HepG2 (cell line): ENCODE data around the gene ENTPD6.

ENCODE experiments used
- ETV6 ChIP-seq: sonication (generic); formaldehyde crosslinking; conservative IDR thresholded peaks from 2 replicates; pipeline ENCODE4 v1.4.0; 2020; ENCODE audit warnings: missing genetic modification reagents
- EZH2 ChIP-seq: conservative IDR thresholded peaks from 2 replicates; pipeline ENCODE4 v1.6.1; 2012; ENCODE audit warnings: mild to moderate bottlenecking, low read depth, low read length, moderate library complexity
- GABPA ChIP-seq, 2 experiments: IDR thresholded peaks; 2 replicates each; pipeline ENCODE4 v1.6.1; 2011 to 2016; ENCODE audit warnings: low read depth in 2 of 2, low read length in 1 of 2, missing biosample characterization in 1 of 2, missing genetic modification characterization in 1 of 2
- RORA ChIP-seq: sonication (generic); formaldehyde crosslinking; IDR thresholded peaks from 2 replicates; pipeline ENCODE4 v1.5.0; 2020; ENCODE audit warnings: mild to moderate bottlenecking, missing genetic modification reagents, moderate library complexity
- TARDBP ChIP-seq: sonication (generic); formaldehyde crosslinking; IDR thresholded peaks from 2 replicates; pipeline ENCODE4 v1.8.0; 2022; ENCODE audit warnings: mild to moderate bottlenecking, missing genetic modification reagents
- ZBTB20 ChIP-seq: sonication (generic); formaldehyde crosslinking; IDR thresholded peaks from 2 replicates; pipeline ENCODE4 v1.8.1; 2023; ENCODE audit warnings: missing genetic modification reagents, low read depth, mild to moderate bottlenecking, borderline replicate concordance
- ZNF343 ChIP-seq: sonication (generic); formaldehyde crosslinking; IDR thresholded peaks from 2 replicates; pipeline ENCODE4 v1.4.0; 2020; ENCODE audit warnings: mild to moderate bottlenecking, missing genetic modification reagents
- ZNF619 ChIP-seq: sonication (generic); formaldehyde crosslinking; IDR thresholded peaks from 2 replicates; pipeline ENCODE4 v1.4.0; 2020; ENCODE audit warnings: mild to moderate bottlenecking, missing genetic modification reagents
- ZNF746 ChIP-seq: sonication (generic); formaldehyde crosslinking; IDR thresholded peaks from 2 replicates; pipeline ENCODE4 v1.8.0; 2022; ENCODE audit warnings: mild to moderate bottlenecking, missing genetic modification reagents
- TF ChIP-seq, protein P1 (sequence below): sonication (generic); formaldehyde crosslinking; IDR thresholded peaks from 2 replicates; pipeline ENCODE4 v1.4.0; 2020; ENCODE audit warnings: missing genetic modification reagents
- TF ChIP-seq, protein P2 (sequence below): sonication (generic); formaldehyde crosslinking; IDR thresholded peaks from 2 replicates; pipeline ENCODE4 v1.4.0; 2020; ENCODE audit warnings: missing genetic modification reagents
- TF ChIP-seq, protein P3 (sequence below): sonication (generic); formaldehyde crosslinking; IDR thresholded peaks from 2 replicates; pipeline ENCODE4 v1.4.0; 2020; ENCODE audit warnings: mild to moderate bottlenecking, low read depth, missing genetic modification reagents
- TF ChIP-seq, protein P4 (sequence below): sonication (generic); formaldehyde crosslinking; IDR thresholded peaks from 2 replicates; pipeline ENCODE4 v1.5.0; 2020; ENCODE audit warnings: mild to moderate bottlenecking, missing genetic modification reagents, moderate library complexity
- TF ChIP-seq, protein P5 (sequence below): sonication (generic); formaldehyde crosslinking; IDR thresholded peaks from 2 replicates; pipeline ENCODE4 v1.4.0; 2020; ENCODE audit warnings: missing genetic modification reagents, borderline replicate concordance

DNA sequence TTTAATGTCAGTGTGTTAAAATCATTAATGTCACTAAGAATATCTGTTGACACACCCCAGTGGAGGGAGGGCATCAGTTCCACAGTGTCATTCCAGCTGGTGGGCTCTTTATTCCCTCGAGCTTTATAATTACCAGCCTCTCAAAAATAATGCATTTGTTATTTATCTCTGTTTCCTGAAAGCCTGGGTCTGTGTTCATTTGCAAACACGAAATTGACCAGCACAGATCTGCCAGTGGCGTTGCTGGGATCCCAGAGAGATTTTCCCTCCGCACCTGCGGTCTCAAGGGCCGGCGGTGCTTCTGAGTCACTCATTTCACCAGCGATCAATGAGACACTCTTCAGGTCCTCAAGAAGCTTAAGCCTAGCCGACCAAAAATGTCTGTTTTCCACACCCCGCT, 46.7 kb downstream of the ENTPD6 start:
- TF ChIP-seq ZNF746 (CRISPR knock-in tag) (no peak), EZH2 (no peak), TARDBP (CRISPR knock-in tag) (no peak), ETV6 (CRISPR knock-in tag) (no peak), ZBTB20 (no peak), ZNF619 (CRISPR knock-in tag) (no peak), ZNF343 (CRISPR knock-in tag) (no peak), RORA (CRISPR knock-in tag) (no peak), GABPA (IDR thresholded peaks at IDR 0.05; ENCODE audit: low read depth, low read length) (no peak), GABPA (CRISPR knock-in tag; IDR thresholded peaks at IDR 0.05; ENCODE audit: low read depth) (no peak)
- TF ChIP-seq, protein P1, sequence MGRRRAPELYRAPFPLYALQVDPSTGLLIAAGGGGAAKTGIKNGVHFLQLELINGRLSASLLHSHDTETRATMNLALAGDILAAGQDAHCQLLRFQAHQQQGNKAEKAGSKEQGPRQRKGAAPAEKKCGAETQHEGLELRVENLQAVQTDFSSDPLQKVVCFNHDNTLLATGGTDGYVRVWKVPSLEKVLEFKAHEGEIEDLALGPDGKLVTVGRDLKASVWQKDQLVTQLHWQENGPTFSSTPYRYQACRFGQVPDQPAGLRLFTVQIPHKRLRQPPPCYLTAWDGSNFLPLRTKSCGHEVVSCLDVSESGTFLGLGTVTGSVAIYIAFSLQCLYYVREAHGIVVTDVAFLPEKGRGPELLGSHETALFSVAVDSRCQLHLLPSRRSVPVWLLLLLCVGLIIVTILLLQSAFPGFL (CRISPR knock-in tag) = no peak
- TF ChIP-seq, protein P2, sequence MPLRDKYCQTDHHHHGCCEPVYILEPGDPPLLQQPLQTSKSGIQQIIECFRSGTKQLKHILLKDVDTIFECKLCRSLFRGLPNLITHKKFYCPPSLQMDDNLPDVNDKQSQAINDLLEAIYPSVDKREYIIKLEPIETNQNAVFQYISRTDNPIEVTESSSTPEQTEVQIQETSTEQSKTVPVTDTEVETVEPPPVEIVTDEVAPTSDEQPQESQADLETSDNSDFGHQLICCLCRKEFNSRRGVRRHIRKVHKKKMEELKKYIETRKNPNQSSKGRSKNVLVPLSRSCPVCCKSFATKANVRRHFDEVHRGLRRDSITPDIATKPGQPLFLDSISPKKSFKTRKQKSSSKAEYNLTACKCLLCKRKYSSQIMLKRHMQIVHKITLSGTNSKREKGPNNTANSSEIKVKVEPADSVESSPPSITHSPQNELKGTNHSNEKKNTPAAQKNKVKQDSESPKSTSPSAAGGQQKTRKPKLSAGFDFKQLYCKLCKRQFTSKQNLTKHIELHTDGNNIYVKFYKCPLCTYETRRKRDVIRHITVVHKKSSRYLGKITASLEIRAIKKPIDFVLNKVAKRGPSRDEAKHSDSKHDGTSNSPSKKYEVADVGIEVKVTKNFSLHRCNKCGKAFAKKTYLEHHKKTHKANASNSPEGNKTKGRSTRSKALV (CRISPR knock-in tag) = no peak
- TF ChIP-seq, protein P3, sequence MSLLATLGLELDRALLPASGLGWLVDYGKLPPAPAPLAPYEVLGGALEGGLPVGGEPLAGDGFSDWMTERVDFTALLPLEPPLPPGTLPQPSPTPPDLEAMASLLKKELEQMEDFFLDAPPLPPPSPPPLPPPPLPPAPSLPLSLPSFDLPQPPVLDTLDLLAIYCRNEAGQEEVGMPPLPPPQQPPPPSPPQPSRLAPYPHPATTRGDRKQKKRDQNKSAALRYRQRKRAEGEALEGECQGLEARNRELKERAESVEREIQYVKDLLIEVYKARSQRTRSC (CRISPR knock-in tag) = no peak
- TF ChIP-seq, protein P4, sequence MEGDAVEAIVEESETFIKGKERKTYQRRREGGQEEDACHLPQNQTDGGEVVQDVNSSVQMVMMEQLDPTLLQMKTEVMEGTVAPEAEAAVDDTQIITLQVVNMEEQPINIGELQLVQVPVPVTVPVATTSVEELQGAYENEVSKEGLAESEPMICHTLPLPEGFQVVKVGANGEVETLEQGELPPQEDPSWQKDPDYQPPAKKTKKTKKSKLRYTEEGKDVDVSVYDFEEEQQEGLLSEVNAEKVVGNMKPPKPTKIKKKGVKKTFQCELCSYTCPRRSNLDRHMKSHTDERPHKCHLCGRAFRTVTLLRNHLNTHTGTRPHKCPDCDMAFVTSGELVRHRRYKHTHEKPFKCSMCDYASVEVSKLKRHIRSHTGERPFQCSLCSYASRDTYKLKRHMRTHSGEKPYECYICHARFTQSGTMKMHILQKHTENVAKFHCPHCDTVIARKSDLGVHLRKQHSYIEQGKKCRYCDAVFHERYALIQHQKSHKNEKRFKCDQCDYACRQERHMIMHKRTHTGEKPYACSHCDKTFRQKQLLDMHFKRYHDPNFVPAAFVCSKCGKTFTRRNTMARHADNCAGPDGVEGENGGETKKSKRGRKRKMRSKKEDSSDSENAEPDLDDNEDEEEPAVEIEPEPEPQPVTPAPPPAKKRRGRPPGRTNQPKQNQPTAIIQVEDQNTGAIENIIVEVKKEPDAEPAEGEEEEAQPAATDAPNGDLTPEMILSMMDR (CRISPR knock-in tag) = no peak
- TF ChIP-seq, protein P5, sequence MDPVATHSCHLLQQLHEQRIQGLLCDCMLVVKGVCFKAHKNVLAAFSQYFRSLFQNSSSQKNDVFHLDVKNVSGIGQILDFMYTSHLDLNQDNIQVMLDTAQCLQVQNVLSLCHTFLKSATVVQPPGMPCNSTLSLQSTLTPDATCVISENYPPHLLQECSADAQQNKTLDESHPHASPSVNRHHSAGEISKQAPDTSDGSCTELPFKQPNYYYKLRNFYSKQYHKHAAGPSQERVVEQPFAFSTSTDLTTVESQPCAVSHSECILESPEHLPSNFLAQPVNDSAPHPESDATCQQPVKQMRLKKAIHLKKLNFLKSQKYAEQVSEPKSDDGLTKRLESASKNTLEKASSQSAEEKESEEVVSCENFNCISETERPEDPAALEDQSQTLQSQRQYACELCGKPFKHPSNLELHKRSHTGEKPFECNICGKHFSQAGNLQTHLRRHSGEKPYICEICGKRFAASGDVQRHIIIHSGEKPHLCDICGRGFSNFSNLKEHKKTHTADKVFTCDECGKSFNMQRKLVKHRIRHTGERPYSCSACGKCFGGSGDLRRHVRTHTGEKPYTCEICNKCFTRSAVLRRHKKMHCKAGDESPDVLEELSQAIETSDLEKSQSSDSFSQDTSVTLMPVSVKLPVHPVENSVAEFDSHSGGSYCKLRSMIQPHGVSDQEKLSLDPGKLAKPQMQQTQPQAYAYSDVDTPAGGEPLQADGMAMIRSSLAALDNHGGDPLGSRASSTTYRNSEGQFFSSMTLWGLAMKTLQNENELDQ (CRISPR knock-in tag) = no peak
